ENCODE data around the gene CACFD1. TPM values are rescaled to one million over a fixed set of nuclear protein-coding genes. Genes with fewer than 3 reads are reported as not detected.

The CACFD1 gene
- total and polyA plus RNA-seq, 8 donors: 17.7 to 48.4 (median 26.1) TPM

- Histone ChIP-seq H3K27ac (no peak overlapping the region), H3K4me1 (peaks cover 0 to 9% of the 10 kb centered on the region in 2 donors), H3K9me3 (no peaks in the 10 kb centered on the region), H3K4me3 (no peak overlapping the region), H3K36me3 (no peaks in the 10 kb centered on the region), H3K27me3 (peaks cover 14 to 51% of the 10 kb centered on the region in 2 donors)
- intact Hi-C loops (cut with DNase I): no loop called here
- peak; percentile 60 for ATAC-seq
- peak in 1 of 4 donors; percentile 34 for DNase-seq
- TF ChIP-seq CTCF (IDR thresholded peaks at IDR 0.05): peak in 1 of 2 donors; percentile 9
Observed at GRCh38 chr9:133429641-133430161, 30.1 kb upstream of the CACFD1 start.

- intact Hi-C loops (cut with DNase I): no loop called here
- H3K27me3 ChIP-seq: peaks cover 14 to 51% of the 10 kb centered on the region in 2 donors
- no peaks in the 10 kb centered on the region for H3K9me3 ChIP-seq
- no peak for TF ChIP-seq CTCF (IDR thresholded peaks at IDR 0.05)
- H3K36me3 ChIP-seq: no peaks in the 10 kb centered on the region
- no peak overlapping the region for H3K4me3 ChIP-seq
- ATAC-seq (no peak), DNase-seq (no peak)
- peaks cover 0 to 9% of the 10 kb centered on the region in 2 donors for H3K4me1 ChIP-seq
- no peak overlapping the region for H3K27ac ChIP-seq
Observed at GRCh38 chr9:133430244-133430643, 29.5 kb upstream of the CACFD1 start.

GRCh38 chr9:133433351-133433843, 26.4 kb upstream of the CACFD1 start:
- Histone ChIP-seq H3K4me1 (peaks cover 0 to 5% of the 10 kb centered on the region in 2 donors), H3K27me3 (peaks cover 3 to 22% of the 10 kb centered on the region in 2 donors), H3K27ac (no peak overlapping the region), H3K9me3 (no peaks in the 10 kb centered on the region), H3K4me3 (no peak overlapping the region), H3K36me3 (no peaks in the 10 kb centered on the region)
- DNase-seq (peak in 1 of 4 donors; percentile 63), ATAC-seq (no peak)
- no peak for TF ChIP-seq CTCF (IDR thresholded peaks at IDR 0.05)
- intact Hi-C loops (cut with DNase I): no loop called here

GRCh38 chr9:133436681-133437080, 23.1 kb upstream of the CACFD1 start:
- Histone ChIP-seq H3K9me3 (no peaks in the 10 kb centered on the region), H3K4me1 (no peaks in the 10 kb centered on the region), H3K27ac (no peak overlapping the region), H3K36me3 (no peaks in the 10 kb centered on the region), H3K4me3 (no peak overlapping the region), H3K27me3 (no peaks in the 10 kb centered on the region)
- DNase-seq (peak in 2 of 4 donors; percentile 20 to 53), ATAC-seq (no peak)
- intact Hi-C loops (cut with DNase I): no loop called here
- no peak for TF ChIP-seq CTCF (IDR thresholded peaks at IDR 0.05)

GRCh38 chr9:133437753-133438531, 21.8 kb upstream of the CACFD1 start:
- ATAC-seq (no peak), DNase-seq (peak in 1 of 4 donors; percentile 71)
- Histone ChIP-seq H3K4me1 (no peaks in the 10 kb centered on the region), H3K9me3 (no peaks in the 10 kb centered on the region), H3K36me3 (no peaks in the 10 kb centered on the region), H3K4me3 (no peak overlapping the region), H3K27me3 (no peaks in the 10 kb centered on the region), H3K27ac (no peak overlapping the region)
- TF ChIP-seq CTCF (IDR thresholded peaks at IDR 0.05): no peak
- intact Hi-C loops (cut with DNase I): no loop called here
